Testis (tissue), 2 donors: ENCODE results near the gene GTSF1L.

Experiments used
- POLR2A ChIP-seq: fragments of 450-650 bp; IDR thresholded peaks from one replicate; pipeline ENCODE4 v1.6.1; 2017; ENCODE audit warnings: antibody characterized with exemption, mild to moderate bottlenecking, moderate library complexity
- TF ChIP-seq, protein P1 (sequence below), 3 experiments: fragments of 450-650 bp in 2 of 3; fragments of 200-600 bp in 1 of 3; sonication (generic) in 1 of 3; IDR thresholded peaks; one replicate each; pipeline ENCODE4 v1.5.1; 2016 to 2019; ENCODE audit warnings: antibody characterized with exemption in 3 of 3, mild to moderate bottlenecking in 2 of 3, moderate library complexity in 1 of 3

- TF ChIP-seq, protein P1, sequence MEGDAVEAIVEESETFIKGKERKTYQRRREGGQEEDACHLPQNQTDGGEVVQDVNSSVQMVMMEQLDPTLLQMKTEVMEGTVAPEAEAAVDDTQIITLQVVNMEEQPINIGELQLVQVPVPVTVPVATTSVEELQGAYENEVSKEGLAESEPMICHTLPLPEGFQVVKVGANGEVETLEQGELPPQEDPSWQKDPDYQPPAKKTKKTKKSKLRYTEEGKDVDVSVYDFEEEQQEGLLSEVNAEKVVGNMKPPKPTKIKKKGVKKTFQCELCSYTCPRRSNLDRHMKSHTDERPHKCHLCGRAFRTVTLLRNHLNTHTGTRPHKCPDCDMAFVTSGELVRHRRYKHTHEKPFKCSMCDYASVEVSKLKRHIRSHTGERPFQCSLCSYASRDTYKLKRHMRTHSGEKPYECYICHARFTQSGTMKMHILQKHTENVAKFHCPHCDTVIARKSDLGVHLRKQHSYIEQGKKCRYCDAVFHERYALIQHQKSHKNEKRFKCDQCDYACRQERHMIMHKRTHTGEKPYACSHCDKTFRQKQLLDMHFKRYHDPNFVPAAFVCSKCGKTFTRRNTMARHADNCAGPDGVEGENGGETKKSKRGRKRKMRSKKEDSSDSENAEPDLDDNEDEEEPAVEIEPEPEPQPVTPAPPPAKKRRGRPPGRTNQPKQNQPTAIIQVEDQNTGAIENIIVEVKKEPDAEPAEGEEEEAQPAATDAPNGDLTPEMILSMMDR (IDR thresholded peaks at IDR 0.05), result no peak
- no peak for TF ChIP-seq POLR2A
Measured at GRCh38 chr20:43751167-43752050, 24.6 kb upstream of the GTSF1L start.
